Stimulated activated CD4-positive, alpha-beta T cell treated with anti-CD3 and anti-CD28 coated beads, Interleukin-1b, Interleukin-23, amount 100 ng/mL, for 24 hours (primary cell): Measurements from ENCODE around the gene DLGAP1.
"Not testable (repeated sequence)": the region's sequence is repeated elsewhere in the genome, so short reads cannot be mapped to it uniquely, and the experiment has no call there.

Experiments
- DNase-seq, 4 experiments: peaks; one replicate each; pipeline ENCODE4 v3.0.0-alpha.2; 2020; ENCODE audit warnings: low read depth in 4 of 4, low spot score in 1 of 4

The DLGAP1 gene

DNA sequence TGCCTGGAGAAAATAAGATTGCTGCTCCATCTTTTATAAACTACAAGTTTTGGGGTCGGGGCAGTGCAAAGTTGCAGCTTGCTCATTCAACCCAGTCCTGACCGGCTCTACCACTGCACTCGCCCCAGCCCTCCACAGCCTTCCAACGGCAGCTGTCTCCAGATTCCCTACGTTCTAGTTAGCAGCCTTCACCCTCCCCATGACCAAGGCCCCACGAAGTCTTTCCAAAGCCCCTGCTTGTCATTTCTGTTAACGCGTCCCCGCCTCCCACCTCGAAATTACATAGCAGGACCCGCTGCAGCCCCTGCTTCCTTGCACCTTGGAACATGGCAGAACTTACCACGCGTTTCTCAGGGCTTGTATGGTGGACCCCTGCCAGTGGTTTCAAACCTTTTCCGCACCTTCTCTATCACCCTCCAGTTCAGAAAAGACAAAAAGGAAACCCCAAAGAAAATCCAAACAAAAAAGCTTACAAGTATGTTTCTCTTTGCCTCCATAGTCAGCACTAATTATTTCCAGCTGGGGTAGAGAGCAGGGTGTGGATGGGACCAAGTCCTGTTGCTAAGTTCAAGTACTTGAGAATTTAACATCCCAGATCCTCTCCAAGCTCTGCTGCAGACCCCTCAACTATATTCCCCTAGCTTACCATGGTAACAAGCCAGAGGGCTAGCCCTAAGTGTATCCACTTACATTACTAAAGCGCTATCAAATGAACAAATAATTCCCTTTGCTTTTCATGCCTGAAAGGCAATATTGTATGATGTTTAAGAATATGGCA is 843.6 kb downstream of the DLGAP1 start:
- DNase-seq: no peak

DNA sequence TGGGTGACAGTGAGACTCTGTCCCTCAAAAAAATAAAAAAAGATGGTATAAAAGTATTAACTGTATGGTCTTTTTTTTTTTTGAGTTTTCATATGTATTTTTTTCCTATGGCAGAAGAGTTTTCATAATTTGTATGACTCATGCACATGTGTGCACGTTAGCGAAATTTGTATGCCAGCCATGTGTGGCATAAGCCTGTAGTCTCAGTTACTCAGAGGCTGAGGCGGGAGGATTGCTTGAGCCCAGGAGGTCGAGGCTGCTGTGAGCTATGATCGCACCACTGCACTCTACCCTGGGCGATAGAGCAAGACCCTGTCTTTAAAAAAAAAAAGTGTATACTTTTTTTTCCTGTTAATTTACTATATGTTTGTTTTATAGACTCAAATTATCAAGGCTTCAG is 844.3 kb downstream of the DLGAP1 start:
- DNase-seq: no peak

DNA sequence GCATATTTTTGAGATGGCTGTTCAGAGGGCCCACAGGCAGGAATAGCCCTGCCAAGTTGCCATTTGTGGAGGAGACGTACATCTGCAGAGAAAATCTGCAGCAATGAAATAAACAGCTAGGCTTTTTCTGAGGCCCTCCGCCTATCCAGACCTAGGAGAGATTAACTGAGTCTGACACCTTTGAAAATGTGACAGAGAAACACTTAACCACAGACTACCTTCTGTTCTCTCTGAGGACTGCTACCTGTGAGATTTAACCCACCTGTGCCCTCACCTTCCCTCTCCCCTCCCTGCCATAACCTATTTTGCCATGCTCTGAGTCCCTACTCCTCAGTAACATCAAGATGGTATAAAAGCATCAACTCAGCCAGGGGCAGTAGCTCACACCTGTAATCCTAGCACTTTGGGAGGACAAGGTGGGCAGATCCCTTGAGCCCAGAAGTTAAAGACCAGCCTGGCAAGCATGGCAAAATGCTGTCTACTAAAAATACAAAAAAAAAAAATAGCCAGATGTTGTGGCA is 844.9 kb downstream of the DLGAP1 start:
- DNase-seq: no peak

DNA sequence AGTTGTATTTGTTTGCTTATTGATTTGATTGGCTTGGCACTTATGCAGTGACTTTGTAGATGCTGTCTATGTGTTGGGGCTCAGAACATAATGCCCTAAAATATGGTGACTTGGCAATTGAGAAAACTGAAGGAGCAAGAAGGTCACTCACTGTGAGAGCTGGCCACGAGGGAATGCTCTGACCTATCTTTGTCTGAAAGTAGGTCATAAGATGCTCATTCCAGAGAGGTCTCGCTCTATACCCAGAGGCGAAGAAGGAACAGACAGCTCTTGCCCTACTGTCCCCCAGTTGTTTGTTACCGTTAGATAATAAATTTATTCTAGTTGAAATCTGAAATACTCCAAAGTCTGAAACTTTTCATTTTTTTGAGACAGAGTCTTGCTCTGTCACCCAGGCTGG is 846.6 kb downstream of the DLGAP1 start:
- no peak for DNase-seq

DNA sequence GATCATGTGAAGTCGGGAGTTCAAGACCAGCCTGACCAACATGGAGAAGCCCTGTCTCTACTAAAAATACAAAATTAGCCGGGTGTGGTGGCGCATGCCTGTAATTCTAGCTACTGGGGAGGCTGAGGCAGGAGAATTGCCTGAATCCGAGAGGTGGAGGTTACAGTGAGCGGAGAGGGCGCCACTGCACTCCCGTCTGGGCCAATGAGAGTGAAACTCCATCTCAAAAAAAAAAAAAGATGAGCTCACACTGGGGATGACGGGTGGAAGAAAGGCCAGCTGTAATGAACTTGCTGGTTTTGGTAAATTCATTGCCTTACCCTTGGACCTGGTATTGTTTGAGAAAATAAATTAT is 847.0 kb downstream of the DLGAP1 start:
- DNase-seq: not testable (repeated sequence)

DNA sequence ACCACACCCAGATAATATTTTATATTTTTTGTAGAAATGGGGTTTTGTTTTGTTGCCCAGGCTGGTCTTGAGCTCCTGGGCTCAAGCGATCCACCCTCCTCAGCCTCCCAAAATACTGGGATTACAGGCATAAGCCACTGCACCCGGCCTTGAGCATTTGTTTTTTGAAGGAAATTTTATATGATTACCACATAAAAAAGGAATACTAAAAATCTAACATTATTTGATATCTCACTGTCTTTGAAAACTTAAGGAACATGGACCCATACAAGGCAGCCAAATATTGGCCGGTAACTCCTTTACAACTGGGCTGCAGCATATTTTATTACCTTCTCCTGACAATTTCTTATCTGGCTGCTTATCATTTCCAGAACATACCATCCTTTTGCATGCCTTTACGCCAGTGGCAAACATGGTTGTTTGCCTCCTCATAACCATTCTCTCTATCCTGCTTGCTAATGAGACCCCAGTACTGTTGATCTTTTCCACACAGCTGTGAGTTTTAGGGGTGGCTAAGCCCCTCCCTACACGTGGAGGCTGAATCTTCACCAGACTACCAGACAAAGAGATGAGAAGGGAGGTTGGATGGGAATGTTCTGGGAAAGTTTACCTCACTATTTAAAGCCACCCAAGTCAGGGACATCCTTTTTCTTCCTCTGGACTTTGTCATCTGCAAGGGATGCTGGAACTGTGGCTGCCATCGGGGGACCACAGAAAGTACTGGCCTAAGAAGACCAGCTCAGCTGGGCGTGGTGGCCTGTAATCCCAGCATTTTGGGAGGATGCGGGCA is 847.6 kb downstream of the DLGAP1 start:
- no peak for DNase-seq

DNA sequence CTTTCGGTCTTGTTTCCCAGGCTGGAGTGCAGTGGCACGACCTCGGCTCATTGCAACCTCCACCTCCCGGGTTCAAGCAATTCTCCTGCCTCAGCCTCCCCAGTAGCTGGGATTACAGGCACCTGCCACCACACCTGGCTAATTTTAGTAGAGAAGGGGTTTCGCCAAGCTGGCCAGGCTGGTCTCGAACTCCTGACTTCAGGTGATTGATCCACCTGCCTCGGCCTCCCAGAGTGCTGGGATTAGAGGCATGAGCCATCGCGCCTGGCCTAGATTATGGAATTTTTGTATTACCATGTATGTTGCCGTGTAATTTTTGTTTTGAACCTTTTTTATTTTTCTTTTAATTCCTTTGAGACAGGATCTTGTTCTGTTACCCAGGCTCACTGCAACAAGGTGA is 848.2 kb downstream of the DLGAP1 start:
- DNase-seq: not testable (repeated sequence)

DNA sequence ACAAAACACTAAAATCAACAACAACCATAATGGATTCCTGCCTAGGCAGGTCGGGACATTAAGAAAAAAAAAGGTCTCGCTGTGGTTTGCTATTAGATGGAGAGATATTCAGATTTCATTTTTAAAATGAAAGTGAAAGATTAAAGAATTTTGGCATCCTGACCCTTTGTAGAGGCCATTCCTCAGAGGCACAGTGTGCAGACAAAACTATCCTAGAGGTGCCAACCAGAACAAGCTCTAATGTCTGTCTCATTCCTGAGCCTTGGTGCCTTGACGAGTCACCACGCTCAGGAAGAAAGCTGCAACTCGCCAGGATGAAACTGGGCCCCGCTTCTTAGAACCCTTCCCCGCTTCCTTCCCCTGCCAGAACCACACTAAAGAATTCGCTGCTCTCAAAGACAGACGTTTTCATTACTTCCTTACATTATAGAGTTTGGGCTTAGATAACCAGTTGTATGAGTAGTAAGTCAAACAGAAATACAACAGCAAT is 849.1 kb downstream of the DLGAP1 start:
- DNase-seq: no peak

DNA sequence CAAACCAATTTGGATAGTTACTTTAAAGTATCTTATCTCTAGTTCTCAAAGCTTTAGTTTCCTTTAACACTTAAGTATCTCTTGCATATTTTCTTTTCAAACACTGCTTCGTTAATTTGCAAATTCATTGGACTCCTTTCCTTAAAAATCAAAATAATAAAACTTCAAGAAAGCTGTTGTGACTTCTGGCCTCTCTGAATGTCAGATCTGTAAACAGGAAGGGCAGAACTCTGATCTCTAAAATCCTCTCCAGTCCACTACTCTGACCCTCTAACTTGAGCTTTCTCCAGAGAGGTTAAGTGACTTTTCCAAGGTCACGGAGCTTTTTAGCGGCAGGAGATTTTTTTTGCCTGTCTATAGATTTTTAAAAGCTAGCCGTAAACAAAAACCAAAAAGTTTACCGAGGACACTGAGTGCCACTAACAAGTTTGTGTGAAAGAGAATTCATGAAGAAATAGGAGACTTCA is 849.6 kb downstream of the DLGAP1 start:
- DNase-seq: no peak

DNA sequence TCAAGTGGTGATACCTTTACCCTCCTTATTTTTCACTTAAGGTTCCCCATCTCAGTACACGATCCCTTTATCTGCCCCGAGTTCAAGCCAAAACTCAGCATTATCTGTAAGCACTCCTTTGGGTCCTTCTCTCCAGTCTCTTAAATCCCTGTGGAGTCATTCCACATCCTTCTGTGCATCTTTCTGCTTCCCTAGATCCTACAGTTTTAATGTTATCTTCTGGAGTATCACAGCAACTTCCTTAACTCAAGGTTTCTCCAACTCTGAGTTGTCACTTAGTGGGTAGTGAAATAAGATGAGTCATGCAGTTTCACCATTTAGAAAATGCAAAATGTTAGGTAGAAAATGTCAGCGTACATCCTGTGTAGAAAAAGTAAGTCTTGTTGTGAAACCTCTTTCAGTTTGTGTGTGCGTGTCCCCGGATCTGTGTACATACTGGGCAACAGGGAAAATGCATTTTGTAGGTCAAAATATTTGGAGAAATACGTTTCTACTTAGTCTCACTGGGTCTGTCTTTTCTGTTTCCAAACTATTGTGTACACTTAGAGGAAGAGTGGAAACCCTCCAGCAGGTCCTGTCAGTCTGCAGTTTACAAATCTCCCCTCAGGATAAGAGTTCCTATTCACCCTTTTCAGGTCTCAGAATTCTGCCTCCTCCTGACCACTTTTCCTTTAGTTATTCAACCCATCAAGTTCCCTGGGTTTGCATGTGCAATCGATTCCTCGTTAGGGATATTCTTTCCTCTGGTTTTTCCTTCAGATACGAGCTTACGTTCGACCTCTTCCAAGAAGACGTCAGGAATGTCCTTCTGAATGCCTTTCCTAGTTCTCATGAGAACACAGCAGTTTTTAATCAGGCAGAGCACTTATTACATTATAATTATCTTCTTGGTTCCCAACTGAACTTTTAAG is 850.4 kb downstream of the DLGAP1 start:
- no peak for DNase-seq

DNA sequence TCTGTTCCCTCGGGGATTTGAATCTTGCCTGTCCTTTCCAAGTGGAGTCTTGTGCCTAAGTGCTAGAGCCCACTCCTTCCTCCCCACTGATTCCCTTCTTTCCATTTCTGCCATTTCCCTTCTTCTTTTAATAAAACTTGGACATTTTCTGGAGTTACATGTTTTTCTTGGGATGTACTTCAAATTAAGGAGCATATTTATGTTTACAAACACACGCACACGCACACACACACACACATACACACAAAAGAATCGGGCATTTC is 850.9 kb downstream of the DLGAP1 start:
- DNase-seq: no peak

DNA sequence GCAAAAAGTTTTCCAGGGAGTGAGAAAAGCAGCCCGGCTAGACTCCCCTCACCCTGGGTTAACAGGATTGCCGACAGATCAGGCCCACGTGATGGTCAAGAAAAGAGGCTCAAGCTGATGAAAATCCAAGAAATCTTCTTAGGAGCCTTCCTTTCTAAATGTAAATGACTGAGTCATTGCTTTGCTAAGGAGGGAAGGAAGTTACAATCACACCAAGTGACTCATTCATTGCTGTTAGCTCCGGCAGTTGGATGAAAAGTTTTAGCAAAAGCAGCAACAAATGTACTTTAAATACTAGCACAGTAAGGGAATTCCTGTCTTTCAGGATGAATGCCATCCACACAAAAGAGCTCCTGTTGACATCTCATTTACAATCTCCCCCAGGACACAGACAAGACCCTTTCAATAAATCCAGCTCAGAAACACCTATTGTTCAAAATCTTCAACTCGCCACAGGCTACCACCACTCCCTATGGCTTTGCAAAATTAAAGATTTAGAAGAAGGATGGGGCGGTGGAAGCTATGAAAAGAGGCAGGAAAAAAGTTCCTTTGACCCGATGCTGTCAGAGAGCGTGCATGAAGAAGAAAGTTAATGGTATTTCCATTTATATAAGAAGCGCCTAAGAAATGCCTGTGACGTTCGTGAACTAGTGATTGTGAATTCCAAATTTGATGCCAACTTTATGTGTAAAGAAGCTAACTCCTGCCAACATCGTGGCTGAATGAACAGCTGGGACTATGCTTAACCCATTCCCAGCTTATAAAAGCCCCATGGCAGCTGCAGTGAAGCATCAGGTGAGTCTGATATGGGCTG is 851.5 kb downstream of the DLGAP1 start:
- DNase-seq: no peak

DNA sequence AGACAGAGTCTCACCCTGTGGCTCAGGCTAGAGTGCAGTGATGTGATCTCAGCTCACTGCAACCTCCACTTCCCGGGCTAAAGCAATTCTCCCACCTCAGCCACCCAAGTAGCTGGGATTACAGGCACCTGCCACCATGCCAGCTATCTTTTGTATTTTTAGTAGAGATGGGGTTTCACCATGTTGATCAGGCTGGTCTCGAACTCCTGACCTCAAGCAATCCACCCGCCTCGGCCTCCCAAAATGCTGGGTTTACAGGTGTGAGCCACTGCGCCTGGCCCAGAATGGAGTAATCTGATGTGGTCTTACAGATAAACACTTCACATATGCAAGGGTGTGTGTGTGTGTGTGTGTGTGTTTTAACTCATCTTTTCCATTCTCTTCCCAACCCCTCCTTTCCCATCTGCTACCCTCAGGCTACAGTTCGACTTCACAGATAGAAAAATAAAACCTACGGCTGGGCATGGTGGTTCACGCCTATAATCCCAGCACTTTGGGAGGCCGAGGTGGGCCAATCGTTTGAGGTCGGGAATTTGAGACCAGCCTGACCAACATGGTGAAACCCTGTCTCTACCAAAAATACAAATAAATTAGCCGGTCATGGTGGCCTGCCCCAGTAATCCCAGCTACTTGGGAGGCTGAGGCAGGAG is 853.9 kb downstream of the DLGAP1 start:
- not testable (repeated sequence) for DNase-seq

DNA sequence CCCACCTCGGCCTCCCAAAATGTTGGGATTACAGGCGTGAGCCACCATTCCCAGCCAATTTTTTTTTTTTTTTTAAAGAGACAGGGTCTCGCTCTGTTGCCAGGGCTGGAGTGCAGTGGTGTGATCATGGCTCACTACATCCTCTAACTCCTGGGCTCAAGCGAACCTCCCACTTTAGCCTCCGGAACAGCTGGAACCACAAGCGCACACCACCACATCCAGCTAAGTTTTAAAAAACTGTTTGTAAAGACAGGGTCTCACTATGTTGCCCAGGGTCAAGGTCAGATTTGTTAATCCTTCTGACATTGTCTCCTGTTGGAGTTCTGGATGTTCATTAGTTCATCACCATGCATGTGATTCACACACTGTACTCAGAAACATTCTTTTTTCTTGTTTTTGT is 855.2 kb downstream of the DLGAP1 start:
- DNase-seq: no peak

DNA sequence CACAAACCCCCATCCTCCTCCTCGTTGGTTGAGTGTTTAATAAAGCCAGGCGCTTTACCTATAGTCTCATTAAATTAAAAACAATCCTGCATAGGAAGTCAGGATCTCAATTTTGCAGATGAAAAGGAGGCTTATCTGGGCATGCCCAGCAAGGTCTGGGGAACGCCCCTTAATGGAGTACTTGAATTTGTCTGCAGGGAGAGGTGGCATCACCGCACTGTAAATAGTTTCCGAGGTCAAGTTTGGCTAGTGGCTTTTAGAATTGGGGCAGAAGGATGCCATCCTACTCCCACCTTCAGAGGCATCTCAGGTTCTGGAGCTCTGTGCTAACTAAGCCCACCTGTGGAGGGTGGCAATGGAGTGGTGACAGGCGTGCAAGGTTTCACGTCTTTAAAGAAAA is 855.9 kb downstream of the DLGAP1 start:
- DNase-seq: no peak

DNA sequence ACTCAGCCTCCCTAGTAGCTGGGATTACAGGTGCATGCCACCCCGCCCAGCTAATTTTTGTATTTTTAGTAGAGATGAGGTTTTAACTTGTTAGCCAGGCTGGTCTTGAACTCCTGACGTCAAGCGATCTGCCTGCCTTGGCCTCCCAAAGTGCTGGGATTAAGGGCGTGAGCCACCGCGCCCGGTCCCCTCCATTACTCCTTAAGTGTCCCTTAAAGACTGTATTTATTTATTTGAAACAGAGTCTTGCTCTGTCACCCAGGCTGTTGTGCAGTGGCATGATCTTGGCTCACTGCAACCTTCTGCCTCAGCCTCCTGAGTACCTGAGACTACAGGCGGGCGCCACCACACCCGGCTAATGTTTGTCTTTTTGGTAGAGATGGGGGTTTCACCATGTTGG is 856.5 kb downstream of the DLGAP1 start:
- DNase-seq: no peak

DNA sequence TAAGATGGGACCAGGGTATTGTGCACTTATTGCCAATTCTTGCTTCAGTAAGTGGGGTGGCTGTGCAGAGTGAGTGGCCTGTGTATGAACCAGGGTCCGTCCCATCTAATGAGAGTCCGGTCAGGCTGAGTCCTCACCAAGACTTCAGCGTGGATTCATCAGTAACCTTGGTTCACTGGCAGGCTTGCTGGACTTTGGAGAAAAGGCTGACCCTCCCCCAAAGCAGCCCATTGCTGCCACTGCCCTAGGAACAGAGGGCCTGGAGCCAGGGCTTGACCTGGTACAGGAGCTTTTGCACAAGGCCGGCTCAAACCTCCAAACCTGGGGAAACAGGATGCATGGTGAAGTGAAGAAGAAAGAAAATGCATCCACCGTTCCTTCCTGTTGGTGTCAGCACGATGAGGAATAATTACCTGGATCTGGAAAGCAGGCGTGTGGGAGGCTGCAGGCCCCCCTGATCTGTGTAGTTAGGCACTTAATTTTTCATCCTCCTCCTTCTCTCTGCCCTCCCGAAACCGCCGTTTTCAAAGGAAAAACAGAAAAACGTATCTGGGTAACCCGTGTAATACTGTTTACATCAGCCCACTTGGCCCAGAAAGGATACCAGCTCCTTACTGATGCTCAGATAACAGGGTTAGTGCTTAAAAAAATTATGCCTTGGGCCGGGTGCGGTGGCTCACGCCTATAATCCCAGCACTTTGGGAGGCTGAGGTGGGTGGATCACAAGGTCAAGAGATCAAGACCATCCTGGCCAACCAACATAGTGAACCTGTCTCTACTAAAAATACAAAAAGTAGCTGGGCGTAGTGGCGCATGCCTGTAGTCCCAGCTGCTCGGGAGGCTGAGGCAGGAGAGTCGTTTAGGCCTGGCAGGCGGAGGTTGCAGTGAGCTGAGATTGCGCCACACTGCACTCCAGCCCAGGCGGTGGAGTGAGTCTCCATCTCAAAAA is 857.4 kb downstream of the DLGAP1 start:
- no peak for DNase-seq

DNA sequence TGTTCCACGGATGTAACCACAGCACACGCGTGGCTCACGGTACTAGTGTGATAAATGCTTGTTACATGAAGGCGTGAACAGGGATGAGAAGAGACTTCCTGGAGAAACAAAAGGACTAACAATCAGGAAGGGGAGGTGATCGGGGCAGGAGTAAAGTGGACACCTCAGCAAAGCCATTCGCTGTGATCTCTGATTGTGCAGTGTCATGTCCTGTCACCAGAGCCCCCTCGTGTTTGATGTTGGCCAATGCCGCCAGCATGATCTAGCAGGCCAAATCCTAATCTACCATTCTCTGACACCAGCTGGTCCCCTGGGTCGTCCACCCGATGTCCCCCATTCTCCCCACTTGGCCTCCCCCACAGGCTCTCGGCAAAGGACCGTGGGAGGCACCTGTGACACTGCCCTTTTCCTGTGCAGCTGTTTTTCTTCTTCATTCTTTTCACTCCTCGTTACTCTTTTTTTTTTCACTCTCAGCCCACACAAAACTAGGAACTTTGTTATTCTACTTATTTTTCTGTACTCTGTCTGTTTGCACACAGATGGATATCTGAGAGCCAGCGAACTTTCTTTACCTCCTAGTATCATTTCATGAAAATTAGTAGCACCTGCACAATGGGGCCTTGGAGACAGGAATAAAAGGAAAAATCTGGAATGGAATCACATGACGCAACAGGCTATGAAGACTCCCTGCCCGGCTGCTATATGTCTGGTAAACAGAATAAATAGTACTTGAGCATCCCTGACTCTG is 858.3 kb downstream of the DLGAP1 start:
- DNase-seq: no peak
